Progenitor cell of endocrine pancreas (in vitro differentiated cells): Measurements from ENCODE around the gene NAV2. TPM values are rescaled to one million over a fixed set of nuclear protein-coding genes. Genes with fewer than 3 reads are reported as not detected.

Source experiments
- DNase-seq: peaks from one replicate; pipeline ENCODE4 v3.0.0; 2021; ENCODE audit warnings: low spot score; ENCODE audit not compliant: unreplicated experiment
- H3K27ac Mint-ChIP-seq: 2 replicates; pipeline ENCODE4 v1.8.0; 2021; ENCODE audit warnings: mild to moderate bottlenecking, moderate library complexity, mixed read lengths
- H3K27me3 Mint-ChIP-seq: 2 replicates; pipeline ENCODE4 v1.8.0; 2021; ENCODE audit warnings: mixed read lengths
- H3K36me3 Mint-ChIP-seq: 2 replicates; pipeline ENCODE4 v1.8.0; 2022; ENCODE audit warnings: mixed read lengths; ENCODE audit not compliant: insufficient read depth
- H3K4me1 Mint-ChIP-seq: 2 replicates; pipeline ENCODE4 v1.8.0; 2021; ENCODE audit warnings: low read depth, mixed read lengths
- H3K4me3 Mint-ChIP-seq: 2 replicates; pipeline ENCODE4 v1.8.0; 2021; ENCODE audit warnings: low read depth, mild to moderate bottlenecking, moderate library complexity, mixed read lengths
- H3K9me3 Mint-ChIP-seq: 2 replicates; pipeline ENCODE4 v1.8.0; 2021; ENCODE audit warnings: low read depth, mixed read lengths
- CTCF ChIP-seq: fragments of 200-600 bp; sonication (generic); IDR thresholded peaks from one replicate; pipeline ENCODE4 v1.5.0; 2021; ENCODE audit warnings: antibody characterized with exemption, mild to moderate bottlenecking; ENCODE audit not compliant: unreplicated experiment
- total RNA-seq: library from RNA; stranded (reverse); gene quantifications from 2 replicates; pipeline ENCODE4 v1.2.1, GENCODE V29; 2021

NAV2 gene
- total RNA-seq, 1 donor from 2014 or later: 88.3 TPM

GRCh38 chr11:19882356-19882755 is 169.7 kb downstream of the NAV2 start:
- Mint-ChIP-seq H3K4me3 (no peak overlapping the region), H3K27ac (no peak overlapping the region), H3K4me1 (no peaks in the 10 kb centered on the region), H3K27me3 (no peaks in the 10 kb centered on the region), H3K9me3 (no peaks in the 10 kb centered on the region), H3K36me3 (peaks cover 5% of the 10 kb centered on the region)
- TF ChIP-seq CTCF: no peak
- DNase-seq: no peak

- no peak for DNase-seq
- no peak for TF ChIP-seq CTCF
- Mint-ChIP-seq H3K4me1 (no peaks in the 10 kb centered on the region), H3K4me3 (no peak overlapping the region), H3K9me3 (no peaks in the 10 kb centered on the region), H3K27me3 (no peaks in the 10 kb centered on the region), H3K36me3 (peaks cover 7% of the 10 kb centered on the region), H3K27ac (no peak overlapping the region)
These were observed 173.9 kb downstream of the NAV2 start for GRCh38 chr11:19886498-19886897.

- Mint-ChIP-seq H3K9me3 (peaks cover 3% of the 10 kb centered on the region), H3K4me3 (no peak overlapping the region), H3K4me1 (no peaks in the 10 kb centered on the region), H3K27ac (no peak overlapping the region), H3K27me3 (no peaks in the 10 kb centered on the region), H3K36me3 (peaks cover 13% of the 10 kb centered on the region)
- DNase-seq: no peak
- no peak for TF ChIP-seq CTCF
These were observed 175.2 kb downstream of the NAV2 start for GRCh38 chr11:19887842-19888241.

- H3K27ac Mint-ChIP-seq: no peak overlapping the region
- peaks cover 12% of the 10 kb centered on the region for H3K36me3 Mint-ChIP-seq
- no peaks in the 10 kb centered on the region for H3K27me3 Mint-ChIP-seq
- H3K4me1 Mint-ChIP-seq: no peaks in the 10 kb centered on the region
- H3K4me3 Mint-ChIP-seq: no peak overlapping the region
- TF ChIP-seq CTCF: no peak
- H3K9me3 Mint-ChIP-seq: peaks cover 3% of the 10 kb centered on the region
- DNase-seq: no peak
These were observed 176.9 kb downstream of the NAV2 start for GRCh38 chr11:19889531-19889930.

- Mint-ChIP-seq H3K27me3 (no peaks in the 10 kb centered on the region), H3K27ac (no peak overlapping the region), H3K4me3 (no peak overlapping the region), H3K9me3 (peaks cover 3% of the 10 kb centered on the region), H3K4me1 (no peaks in the 10 kb centered on the region), H3K36me3 (peaks cover 12% of the 10 kb centered on the region)
- DNase-seq: no peak
- TF ChIP-seq CTCF: no peak
These were observed 177.7 kb downstream of the NAV2 start for GRCh38 chr11:19890308-19890707.
